K562 (cell line): ENCODE measurements around the gene SCAP. TPM values are rescaled to one million over a fixed set of nuclear protein-coding genes. Genes with fewer than 3 reads are reported as not detected.

Experiments
- polyA plus RNA-seq, 8 experiments: library from polyadenylated mRNA; depleted of rRNA in 4 of 8; stranded (reverse) in 5 of 8; unstranded in 3 of 8; fragments of >200 nt; fragmentation: Nextera tagmentation in 2 of 8; fragmentation: Illumina TruSeq in 1 of 8; extraction: Ambion mirVana in 2 of 8; extraction: Trizol in 1 of 8; gene quantifications; 2 replicates each; pipeline versions ENCODE4 v1.2.1 to v1.2.3, GENCODE V29; 2011 to 2014; ENCODE audit warnings: inconsistent platforms in 1 of 8, missing spikeins in 1 of 8
- total RNA-seq, 7 experiments: library from RNA; depleted of rRNA in 6 of 7; stranded (reverse); fragments of >200 nt in 6 of 7; fragmentation: Illumina TruSeq in 2 of 7; extraction: Trizol in 2 of 7; gene quantifications; 2 replicates each; pipeline versions ENCODE4 v1.2.1 to v1.2.3, GENCODE V29; 2011 to 2021; ENCODE audit warnings: low replicate concordance in 1 of 7
- TF ChIP-seq, protein P1 (sequence below): sonication (generic); formaldehyde crosslinking; IDR thresholded peaks from 2 replicates; pipeline ENCODE4 v1.8.1; 2023; ENCODE audit warnings: missing genetic modification reagents, mild to moderate bottlenecking, borderline replicate concordance
- TF ChIP-seq, protein P2 (sequence below): fragments of 250-450 bp; sonication (Bioruptor Pico); IDR thresholded peaks from 2 replicates; pipeline ENCODE4 v1.4.0; 2020
- TF ChIP-seq, protein P3 (sequence below): sonication (generic); formaldehyde crosslinking; IDR thresholded peaks from 2 replicates; pipeline ENCODE4 v1.8.0; 2022; ENCODE audit warnings: mild to moderate bottlenecking, missing genetic modification reagents

Gene SCAP
- total and polyA plus RNA-seq, 9 of the 15 experiments (the other 6 are each of a cell fraction or from before 2014, with no cell fraction given) = 2.6 to 104 (median 37.8) TPM

DNA sequence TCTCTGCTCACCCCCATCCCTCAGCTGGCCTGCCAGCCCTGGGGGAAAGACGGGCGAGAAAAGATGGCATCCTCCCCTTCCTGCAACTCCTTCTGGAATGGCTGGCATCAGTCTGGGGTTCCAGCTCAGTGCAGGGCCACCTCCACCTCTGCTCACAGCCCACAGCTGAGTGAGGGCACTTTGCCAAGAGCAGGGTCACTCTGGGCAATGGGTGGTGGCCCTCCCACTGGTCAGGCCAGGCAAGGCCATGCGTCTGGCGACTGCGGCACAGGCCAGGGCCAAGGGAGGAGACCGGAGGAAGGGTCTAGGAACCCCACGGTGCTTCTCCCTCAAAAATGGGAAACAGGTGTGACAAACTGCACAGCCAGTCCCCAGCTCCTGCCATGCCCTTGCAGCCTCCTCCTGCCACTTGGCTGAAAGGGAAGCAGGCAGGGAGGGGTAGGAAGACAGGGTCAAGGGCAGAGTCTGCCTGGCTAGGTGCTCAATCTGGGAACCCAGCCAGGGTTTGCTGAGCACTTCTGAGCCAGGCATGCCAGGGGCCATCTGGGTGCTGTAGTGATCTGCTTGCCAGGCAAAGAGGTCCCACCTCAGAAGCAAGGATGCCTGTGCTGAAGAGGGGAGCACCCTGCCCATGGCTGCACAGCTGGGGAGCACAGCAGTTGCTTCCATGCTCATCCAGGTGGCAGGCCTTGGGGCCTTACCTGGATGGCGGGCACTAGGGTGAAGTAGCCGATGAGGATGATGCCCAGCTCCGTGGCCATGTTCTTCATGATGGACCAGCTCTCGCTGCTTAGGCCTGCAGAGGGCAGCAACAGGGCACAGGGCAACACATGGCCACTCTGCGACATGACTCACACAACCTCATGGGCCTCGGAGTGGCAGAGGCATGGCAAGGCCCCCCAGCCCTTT is 53.7 kb downstream of the SCAP start (continued):
- TF ChIP-seq, protein P1, sequence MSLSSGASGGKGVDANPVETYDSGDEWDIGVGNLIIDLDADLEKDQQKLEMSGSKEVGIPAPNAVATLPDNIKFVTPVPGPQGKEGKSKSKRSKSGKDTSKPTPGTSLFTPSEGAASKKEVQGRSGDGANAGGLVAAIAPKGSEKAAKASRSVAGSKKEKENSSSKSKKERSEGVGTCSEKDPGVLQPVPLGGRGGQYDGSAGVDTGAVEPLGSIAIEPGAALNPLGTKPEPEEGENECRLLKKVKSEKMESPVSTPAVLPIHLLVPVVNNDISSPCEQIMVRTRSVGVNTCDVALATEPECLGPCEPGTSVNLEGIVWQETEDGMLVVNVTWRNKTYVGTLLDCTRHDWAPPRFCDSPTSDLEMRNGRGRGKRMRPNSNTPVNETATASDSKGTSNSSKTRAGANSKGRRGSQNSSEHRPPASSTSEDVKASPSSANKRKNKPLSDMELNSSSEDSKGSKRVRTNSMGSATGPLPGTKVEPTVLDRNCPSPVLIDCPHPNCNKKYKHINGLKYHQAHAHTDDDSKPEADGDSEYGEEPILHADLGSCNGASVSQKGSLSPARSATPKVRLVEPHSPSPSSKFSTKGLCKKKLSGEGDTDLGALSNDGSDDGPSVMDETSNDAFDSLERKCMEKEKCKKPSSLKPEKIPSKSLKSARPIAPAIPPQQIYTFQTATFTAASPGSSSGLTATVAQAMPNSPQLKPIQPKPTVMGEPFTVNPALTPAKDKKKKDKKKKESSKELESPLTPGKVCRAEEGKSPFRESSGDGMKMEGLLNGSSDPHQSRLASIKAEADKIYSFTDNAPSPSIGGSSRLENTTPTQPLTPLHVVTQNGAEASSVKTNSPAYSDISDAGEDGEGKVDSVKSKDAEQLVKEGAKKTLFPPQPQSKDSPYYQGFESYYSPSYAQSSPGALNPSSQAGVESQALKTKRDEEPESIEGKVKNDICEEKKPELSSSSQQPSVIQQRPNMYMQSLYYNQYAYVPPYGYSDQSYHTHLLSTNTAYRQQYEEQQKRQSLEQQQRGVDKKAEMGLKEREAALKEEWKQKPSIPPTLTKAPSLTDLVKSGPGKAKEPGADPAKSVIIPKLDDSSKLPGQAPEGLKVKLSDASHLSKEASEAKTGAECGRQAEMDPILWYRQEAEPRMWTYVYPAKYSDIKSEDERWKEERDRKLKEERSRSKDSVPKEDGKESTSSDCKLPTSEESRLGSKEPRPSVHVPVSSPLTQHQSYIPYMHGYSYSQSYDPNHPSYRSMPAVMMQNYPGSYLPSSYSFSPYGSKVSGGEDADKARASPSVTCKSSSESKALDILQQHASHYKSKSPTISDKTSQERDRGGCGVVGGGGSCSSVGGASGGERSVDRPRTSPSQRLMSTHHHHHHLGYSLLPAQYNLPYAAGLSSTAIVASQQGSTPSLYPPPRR = 0 out of 2 replicates have a peak, but pooled peaks have one; percentile 29
- TF ChIP-seq, protein P2, sequence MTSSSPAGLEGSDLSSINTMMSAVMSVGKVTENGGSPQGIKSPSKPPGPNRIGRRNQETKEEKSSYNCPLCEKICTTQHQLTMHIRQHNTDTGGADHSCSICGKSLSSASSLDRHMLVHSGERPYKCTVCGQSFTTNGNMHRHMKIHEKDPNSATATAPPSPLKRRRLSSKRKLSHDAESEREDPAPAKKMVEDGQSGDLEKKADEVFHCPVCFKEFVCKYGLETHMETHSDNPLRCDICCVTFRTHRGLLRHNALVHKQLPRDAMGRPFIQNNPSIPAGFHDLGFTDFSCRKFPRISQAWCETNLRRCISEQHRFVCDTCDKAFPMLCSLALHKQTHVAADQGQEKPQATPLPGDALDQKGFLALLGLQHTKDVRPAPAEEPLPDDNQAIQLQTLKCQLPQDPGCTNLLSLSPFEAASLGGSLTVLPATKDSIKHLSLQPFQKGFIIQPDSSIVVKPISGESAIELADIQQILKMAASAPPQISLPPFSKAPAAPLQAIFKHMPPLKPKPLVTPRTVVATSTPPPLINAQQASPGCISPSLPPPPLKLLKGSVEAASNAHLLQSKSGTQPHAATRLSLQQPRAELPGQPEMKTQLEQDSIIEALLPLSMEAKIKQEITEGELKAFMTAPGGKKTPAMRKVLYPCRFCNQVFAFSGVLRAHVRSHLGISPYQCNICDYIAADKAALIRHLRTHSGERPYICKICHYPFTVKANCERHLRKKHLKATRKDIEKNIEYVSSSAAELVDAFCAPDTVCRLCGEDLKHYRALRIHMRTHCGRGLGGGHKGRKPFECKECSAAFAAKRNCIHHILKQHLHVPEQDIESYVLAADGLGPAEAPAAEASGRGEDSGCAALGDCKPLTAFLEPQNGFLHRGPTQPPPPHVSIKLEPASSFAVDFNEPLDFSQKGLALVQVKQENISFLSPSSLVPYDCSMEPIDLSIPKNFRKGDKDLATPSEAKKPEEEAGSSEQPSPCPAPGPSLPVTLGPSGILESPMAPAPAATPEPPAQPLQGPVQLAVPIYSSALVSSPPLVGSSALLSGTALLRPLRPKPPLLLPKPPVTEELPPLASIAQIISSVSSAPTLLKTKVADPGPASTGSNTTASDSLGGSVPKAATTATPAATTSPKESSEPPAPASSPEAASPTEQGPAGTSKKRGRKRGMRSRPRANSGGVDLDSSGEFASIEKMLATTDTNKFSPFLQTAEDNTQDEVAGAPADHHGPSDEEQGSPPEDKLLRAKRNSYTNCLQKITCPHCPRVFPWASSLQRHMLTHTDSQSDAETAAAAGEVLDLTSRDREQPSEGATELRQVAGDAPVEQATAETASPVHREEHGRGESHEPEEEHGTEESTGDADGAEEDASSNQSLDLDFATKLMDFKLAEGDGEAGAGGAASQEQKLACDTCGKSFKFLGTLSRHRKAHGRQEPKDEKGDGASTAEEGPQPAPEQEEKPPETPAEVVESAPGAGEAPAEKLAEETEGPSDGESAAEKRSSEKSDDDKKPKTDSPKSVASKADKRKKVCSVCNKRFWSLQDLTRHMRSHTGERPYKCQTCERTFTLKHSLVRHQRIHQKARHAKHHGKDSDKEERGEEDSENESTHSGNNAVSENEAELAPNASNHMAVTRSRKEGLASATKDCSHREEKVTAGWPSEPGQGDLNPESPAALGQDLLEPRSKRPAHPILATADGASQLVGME (CRISPR knock-in tag) = no peak
- TF ChIP-seq, protein P3, sequence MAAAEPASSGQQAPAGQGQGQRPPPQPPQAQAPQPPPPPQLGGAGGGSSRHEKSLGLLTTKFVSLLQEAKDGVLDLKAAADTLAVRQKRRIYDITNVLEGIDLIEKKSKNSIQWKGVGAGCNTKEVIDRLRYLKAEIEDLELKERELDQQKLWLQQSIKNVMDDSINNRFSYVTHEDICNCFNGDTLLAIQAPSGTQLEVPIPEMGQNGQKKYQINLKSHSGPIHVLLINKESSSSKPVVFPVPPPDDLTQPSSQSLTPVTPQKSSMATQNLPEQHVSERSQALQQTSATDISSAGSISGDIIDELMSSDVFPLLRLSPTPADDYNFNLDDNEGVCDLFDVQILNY (CRISPR knock-in tag) = peak; percentile 35; the same call in 1 of the 2 replicates
